GM21526 (cell line): Measurements from ENCODE around the gene BCAM.
A peak's percentile ranks its signal among the peaks of the same experiment; 100 is the strongest.

Source experiments
- ATAC-seq: cut with Tn5 transposase; IDR thresholded peaks from one replicate; pipeline ENCODE4 v1.9.1; 2021; ENCODE audit warnings: moderate library complexity; ENCODE audit not compliant: unreplicated experiment, low FRiP score

BCAM gene

GRCh38 chr19:44789943-44790483 is 18.9 kb upstream of the BCAM start:
- ATAC-seq, result no peak

- no peak for ATAC-seq
These were observed 16.6 kb upstream of the BCAM start for GRCh38 chr19:44792281-44792680.

- ATAC-seq, result no peak
These were observed 14.3 kb upstream of the BCAM start for GRCh38 chr19:44794610-44795009.

GRCh38 chr19:44795398-44795987 is 13.4 kb upstream of the BCAM start:
- ATAC-seq, result no peak

GRCh38 chr19:44796701-44797115 is 12.2 kb upstream of the BCAM start:
- ATAC-seq, result no peak

- no peak for ATAC-seq
These were observed 9.1 kb upstream of the BCAM start for GRCh38 chr19:44799627-44800346.

GRCh38 chr19:44800461-44800860 is 8.4 kb upstream of the BCAM start:
- ATAC-seq, result peak; percentile 79

GRCh38 chr19:44803442-44804428 is 5.2 kb upstream of the BCAM start:
- ATAC-seq, result no peak

- no peak for ATAC-seq
These were observed 2.6 kb upstream of the BCAM start for GRCh38 chr19:44806291-44806690.

- no peak for ATAC-seq
These were observed 1.7 kb upstream of the BCAM start for GRCh38 chr19:44807162-44807561.

- ATAC-seq, result no peak
These were observed 1.0 kb upstream of the BCAM start for GRCh38 chr19:44807652-44808462.

- no peak for ATAC-seq
These were observed 802 bp downstream of the BCAM start for GRCh38 chr19:44809577-44810233.

- no peak for ATAC-seq
These were observed 1.6 kb downstream of the BCAM start for GRCh38 chr19:44810234-44811121.

- ATAC-seq, result no peak
These were observed 2.2 kb downstream of the BCAM start for GRCh38 chr19:44811122-44811419.

GRCh38 chr19:44812142-44812718 is 3.3 kb downstream of the BCAM start:
- no peak for ATAC-seq

GRCh38 chr19:44813070-44813840 is 4.4 kb downstream of the BCAM start:
- no peak for ATAC-seq

- ATAC-seq, result no peak
These were observed 5.1 kb downstream of the BCAM start for GRCh38 chr19:44813841-44814470.
